Cerebellar cortex (tissue), 1 donor: ENCODE results near the gene ZBTB7C.
A peak's percentile ranks its signal among the peaks of the same experiment; 100 is the strongest.

Experiments
- DNase-seq: peaks from one replicate; pipeline ENCODE4 v3.0.0-alpha.2; 2015; ENCODE audit warnings: low spot score

Gene ZBTB7C

GRCh38 chr18:48138660-48139430, 270.3 kb downstream of the ZBTB7C start:
- DNase-seq: no peak

- no peak for DNase-seq
Measured at GRCh38 chr18:48138210-48138609, 271.0 kb downstream of the ZBTB7C start.

- DNase-seq: no peak
Measured at GRCh38 chr18:48137374-48138081, 271.7 kb downstream of the ZBTB7C start.

GRCh38 chr18:48136827-48137373, 272.3 kb downstream of the ZBTB7C start:
- DNase-seq: no peak

GRCh38 chr18:48136051-48136826, 272.9 kb downstream of the ZBTB7C start:
- DNase-seq: no peak

- no peak for DNase-seq
Measured at GRCh38 chr18:48135436-48135966, 273.7 kb downstream of the ZBTB7C start.

GRCh38 chr18:48134609-48135008, 274.6 kb downstream of the ZBTB7C start:
- no peak for DNase-seq

- no peak for DNase-seq
Measured at GRCh38 chr18:48133671-48134251, 275.4 kb downstream of the ZBTB7C start.

- DNase-seq: no peak
Measured at GRCh38 chr18:48132797-48133655, 276.2 kb downstream of the ZBTB7C start.

GRCh38 chr18:48131042-48131441, 278.1 kb downstream of the ZBTB7C start:
- DNase-seq: no peak

GRCh38 chr18:48129621-48130082, 279.5 kb downstream of the ZBTB7C start:
- no peak for DNase-seq

- no peak for DNase-seq
Measured at GRCh38 chr18:48127606-48128005, 281.6 kb downstream of the ZBTB7C start.

- DNase-seq: no peak
Measured at GRCh38 chr18:48126240-48126639, 282.9 kb downstream of the ZBTB7C start.

GRCh38 chr18:48125724-48126123, 283.5 kb downstream of the ZBTB7C start:
- DNase-seq: no peak

- no peak for DNase-seq
Measured at GRCh38 chr18:48124857-48125626, 284.1 kb downstream of the ZBTB7C start.

GRCh38 chr18:48123941-48124340, 285.2 kb downstream of the ZBTB7C start:
- no peak for DNase-seq

- DNase-seq: no peak
Measured at GRCh38 chr18:48123324-48123723, 285.9 kb downstream of the ZBTB7C start.

GRCh38 chr18:48122816-48123215, 286.4 kb downstream of the ZBTB7C start:
- no peak for DNase-seq

GRCh38 chr18:48122376-48122775, 286.8 kb downstream of the ZBTB7C start:
- no peak for DNase-seq

- peak; percentile 15 for DNase-seq
Measured at GRCh38 chr18:48121752-48122151, 287.4 kb downstream of the ZBTB7C start.
